ENCODE results near the gene ABHD14A.

GRCh38 chr3:51941463-51941797, 33.4 kb upstream of the ABHD14A start:
- TF ChIP-seq GABPA (IDR thresholded peaks at IDR 0.05; ENCODE audit: low read depth) (no peak), REST (IDR thresholded peaks at IDR 0.05; ENCODE audit: insufficient replicate concordance, low read depth) (peak; percentile 18), CTCF (IDR thresholded peaks at IDR 0.05; ENCODE audit: insufficient read depth, low read length) (no peak)

Measured in HL-60 (cell line).